Loucy (cell line): ENCODE measurements around the gene JARID2.

Source experiments
- H2AFZ ChIP-seq: fragments of 200-600 bp; sonication (generic); 2 replicates; pipeline ENCODE4 v1.6.0; 2016; ENCODE audit warnings: antibody characterized with exemption, mild to moderate bottlenecking, low read length, moderate library complexity
- H3F3A ChIP-seq: fragments of 200-600 bp; 2 replicates; pipeline ENCODE4 v1.6.0; 2016; ENCODE audit warnings: antibody characterized with exemption, low read depth, mild to moderate bottlenecking
- H3K27me3 ChIP-seq: fragments of 200-600 bp; sonication (generic); 2 replicates; pipeline ENCODE4 v1.6.1; 2014; ENCODE audit warnings: low read length, mild to moderate bottlenecking; ENCODE audit not compliant: insufficient read depth, poor library complexity, severe bottlenecking
- H3K36me3 ChIP-seq: fragments of 200-600 bp; sonication (generic); 2 replicates; pipeline ENCODE4 v1.6.1; 2016; ENCODE audit warnings: low read length; ENCODE audit not compliant: insufficient read depth
- H3K4me1 ChIP-seq: fragments of 200-600 bp; sonication (generic); 2 replicates; pipeline ENCODE4 v1.5.1; 2014; ENCODE audit warnings: low read length, mild to moderate bottlenecking; ENCODE audit not compliant: insufficient read depth, poor library complexity, severe bottlenecking
- H3K4me2 ChIP-seq: fragments of 200-600 bp; sonication (generic); 2 replicates; pipeline ENCODE4 v1.6.0; 2014; ENCODE audit warnings: antibody characterized with exemption, low read length, low read depth, mild to moderate bottlenecking; ENCODE audit not compliant: poor library complexity, severe bottlenecking
- H3K4me3 ChIP-seq: fragments of 200-600 bp; sonication (generic); 2 replicates; pipeline ENCODE4 v1.5.1; 2014; ENCODE audit warnings: low read length, mild to moderate bottlenecking, mixed read lengths; ENCODE audit not compliant: poor library complexity, severe bottlenecking
- H3K79me2 ChIP-seq: fragments of 200-600 bp; sonication (generic); 2 replicates; pipeline ENCODE4 v1.6.1; 2014; ENCODE audit warnings: low read length; ENCODE audit not compliant: insufficient read depth
- H3K9ac ChIP-seq: fragments of 200-600 bp; sonication (generic); 2 replicates; pipeline ENCODE4 v1.6.0; 2014; ENCODE audit warnings: mild to moderate bottlenecking, low read depth, low read length, moderate library complexity; ENCODE audit not compliant: poor library complexity, severe bottlenecking
- H3K9me2 ChIP-seq: fragments of 200-600 bp; sonication (generic); replicated peaks from 2 replicates; pipeline ENCODE4 v1.6.1; 2016; ENCODE audit warnings: low read depth, low read length, mixed read lengths
- H3K9me3 ChIP-seq: fragments of 200-600 bp; sonication (generic); 2 replicates; pipeline ENCODE4 v1.6.1; 2014; ENCODE audit warnings: mild to moderate bottlenecking, antibody characterized with exemption, low read length, low read depth; ENCODE audit not compliant: insufficient read depth
- H4K20me1 ChIP-seq: fragments of 200-600 bp; sonication (generic); 2 replicates; pipeline ENCODE4 v1.6.0; 2014; ENCODE audit warnings: antibody characterized with exemption, low read length, mild to moderate bottlenecking; ENCODE audit not compliant: insufficient read depth, poor library complexity, severe bottlenecking
- EZH2phosphoT487 ChIP-seq: fragments of 200-600 bp; IDR thresholded peaks from 2 replicates; pipeline ENCODE4 v1.6.1; 2018; ENCODE audit warnings: antibody characterized with exemption, mild to moderate bottlenecking, moderate library complexity, borderline replicate concordance
- TF ChIP-seq, protein P1 (sequence below): fragments of 200-600 bp; sonication (generic); conservative IDR thresholded peaks from 2 replicates; pipeline ENCODE4 v1.5.1; 2014; ENCODE audit warnings: mild to moderate bottlenecking, antibody characterized with exemption, low read length

JARID2 gene

GRCh38 chr6:15305496-15305895 lies 59.6 kb downstream of the JARID2 start:
- Histone ChIP-seq H3K4me2 (peak overlapping the region; percentile 22), H3K27me3 (no peaks in the 10 kb centered on the region), H3K36me3 (peaks cover 27% of the 10 kb centered on the region; the same call in 1 of the 2 replicates), H2AFZ (no peak overlapping the region), H3K9me3 (no peaks in the 10 kb centered on the region), H3K4me1 (peaks cover 74% of the 10 kb centered on the region), H3K79me2 (peaks cover 100% of the 10 kb centered on the region), H3K4me3 (no peak overlapping the region), H3F3A (no peaks in the 10 kb centered on the region), H4K20me1 (peaks cover 90% of the 10 kb centered on the region), H3K9ac (no peak overlapping the region), H3K9me2 (no peaks in the 10 kb centered on the region)
- TF ChIP-seq, protein P1, sequence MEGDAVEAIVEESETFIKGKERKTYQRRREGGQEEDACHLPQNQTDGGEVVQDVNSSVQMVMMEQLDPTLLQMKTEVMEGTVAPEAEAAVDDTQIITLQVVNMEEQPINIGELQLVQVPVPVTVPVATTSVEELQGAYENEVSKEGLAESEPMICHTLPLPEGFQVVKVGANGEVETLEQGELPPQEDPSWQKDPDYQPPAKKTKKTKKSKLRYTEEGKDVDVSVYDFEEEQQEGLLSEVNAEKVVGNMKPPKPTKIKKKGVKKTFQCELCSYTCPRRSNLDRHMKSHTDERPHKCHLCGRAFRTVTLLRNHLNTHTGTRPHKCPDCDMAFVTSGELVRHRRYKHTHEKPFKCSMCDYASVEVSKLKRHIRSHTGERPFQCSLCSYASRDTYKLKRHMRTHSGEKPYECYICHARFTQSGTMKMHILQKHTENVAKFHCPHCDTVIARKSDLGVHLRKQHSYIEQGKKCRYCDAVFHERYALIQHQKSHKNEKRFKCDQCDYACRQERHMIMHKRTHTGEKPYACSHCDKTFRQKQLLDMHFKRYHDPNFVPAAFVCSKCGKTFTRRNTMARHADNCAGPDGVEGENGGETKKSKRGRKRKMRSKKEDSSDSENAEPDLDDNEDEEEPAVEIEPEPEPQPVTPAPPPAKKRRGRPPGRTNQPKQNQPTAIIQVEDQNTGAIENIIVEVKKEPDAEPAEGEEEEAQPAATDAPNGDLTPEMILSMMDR: no peak
- TF ChIP-seq EZH2phosphoT487: no peak

- H2AFZ ChIP-seq: no peak overlapping the region
- H3K79me2 ChIP-seq: peaks cover 100% of the 10 kb centered on the region
These were observed 60.0 kb downstream of the JARID2 start for GRCh38 chr6:15305909-15306308.

GRCh38 chr6:15308435-15309213 lies 62.8 kb downstream of the JARID2 start:
- peaks cover 100% of the 10 kb centered on the region for H3K79me2 ChIP-seq
- no peak overlapping the region for H3K9ac ChIP-seq
- no peaks in the 10 kb centered on the region for H3F3A ChIP-seq
- H4K20me1 ChIP-seq: peaks cover 97% of the 10 kb centered on the region
- TF ChIP-seq, protein P1: no peak
- no peak for TF ChIP-seq EZH2phosphoT487
- peaks cover 28% of the 10 kb centered on the region; the same call in 1 of the 2 replicates for H3K36me3 ChIP-seq
- H2AFZ ChIP-seq: no peak overlapping the region
- H3K9me3 ChIP-seq: no peaks in the 10 kb centered on the region
- no peak overlapping the region for H3K4me3 ChIP-seq
- no peaks in the 10 kb centered on the region for H3K9me2 ChIP-seq
- peaks cover 80% of the 10 kb centered on the region for H3K4me1 ChIP-seq
- peak overlapping the region; percentile 34 for H3K4me2 ChIP-seq
- H3K27me3 ChIP-seq: no peaks in the 10 kb centered on the region

More at GRCh38 chr6:15305909-15306308, 60.0 kb downstream of the JARID2 start:
- Histone ChIP-seq H3K9ac (no peak overlapping the region), H3K9me2 (no peaks in the 10 kb centered on the region), H3K4me1 (peaks cover 74% of the 10 kb centered on the region), H3F3A (no peaks in the 10 kb centered on the region), H3K4me3 (no peak overlapping the region), H3K36me3 (peaks cover 31% of the 10 kb centered on the region; the same call in 1 of the 2 replicates), H3K4me2 (peak overlapping the region; percentile 22), H4K20me1 (peaks cover 93% of the 10 kb centered on the region), H3K27me3 (no peaks in the 10 kb centered on the region), H3K9me3 (no peaks in the 10 kb centered on the region)
- no peak for TF ChIP-seq EZH2phosphoT487
- TF ChIP-seq, protein P1: no peak
